ENCODE measurements around the gene BTBD16. TPM values are rescaled to one million over a fixed set of nuclear protein-coding genes. Genes with fewer than 3 reads are reported as not detected.

BTBD16 gene
- total RNA-seq, 3 donors from 2014 or later, result 0.29 TPM; not detected in 2

DNA sequence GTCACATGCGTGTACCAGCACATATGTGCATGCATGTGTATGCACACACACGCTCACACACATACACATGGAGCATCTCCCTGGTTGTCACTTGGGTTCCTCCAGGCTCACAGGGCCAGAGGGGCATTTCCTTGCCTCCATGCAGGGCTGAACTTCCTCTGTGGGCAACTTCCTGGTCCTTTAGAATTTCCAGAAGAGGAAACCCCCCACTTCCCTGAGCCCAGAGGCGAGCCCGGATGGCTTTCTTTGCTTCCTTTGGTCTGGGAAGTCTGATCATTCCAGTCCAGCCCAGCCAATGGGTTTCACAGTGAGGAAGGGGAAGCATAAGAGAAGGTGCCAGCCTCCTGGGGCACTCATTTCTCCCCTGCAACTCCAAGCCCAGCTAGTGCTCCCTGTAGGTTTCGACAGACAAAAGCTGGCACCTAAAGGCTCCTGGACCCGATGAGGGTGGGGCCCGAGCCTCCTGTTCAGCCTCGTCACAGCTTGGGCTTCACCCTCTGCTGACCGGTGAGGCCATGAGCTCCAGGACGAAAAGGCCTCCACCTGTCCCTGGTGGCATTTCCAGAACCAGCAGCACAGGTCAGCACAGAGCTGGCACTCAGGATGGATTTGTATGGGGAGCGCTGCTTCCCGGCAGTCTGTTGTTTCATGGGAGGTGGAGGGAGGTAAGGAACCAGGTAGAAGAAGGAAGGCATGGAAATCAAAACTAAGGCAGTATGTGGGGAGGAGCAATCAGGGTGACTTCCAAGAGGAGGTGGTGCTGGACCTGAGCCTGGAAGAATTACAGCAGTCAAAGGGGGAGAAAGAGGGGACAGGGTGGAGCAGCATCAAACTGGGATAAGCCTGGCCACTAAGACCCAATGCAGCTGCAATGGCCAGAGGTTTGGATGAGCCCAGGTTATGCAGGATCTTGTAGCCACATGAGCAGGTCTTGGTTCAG lies 23.7 kb downstream of the BTBD16 start:
- DNase-seq (ENCODE audit: low spot score in 2 of 2), result no peak
- no peak overlapping the region for H3K4me3 ChIP-seq
- no peaks in the 10 kb centered on the region for H3K4me1 ChIP-seq
- H3K9me3 ChIP-seq, result no peaks in the 10 kb centered on the region
- no peak for TF ChIP-seq POLR2A (IDR thresholded peaks at IDR 0.05)
- TF ChIP-seq POLR2AphosphoS5 (IDR thresholded peaks at IDR 0.05), result no peak
- TF ChIP-seq, protein P1, sequence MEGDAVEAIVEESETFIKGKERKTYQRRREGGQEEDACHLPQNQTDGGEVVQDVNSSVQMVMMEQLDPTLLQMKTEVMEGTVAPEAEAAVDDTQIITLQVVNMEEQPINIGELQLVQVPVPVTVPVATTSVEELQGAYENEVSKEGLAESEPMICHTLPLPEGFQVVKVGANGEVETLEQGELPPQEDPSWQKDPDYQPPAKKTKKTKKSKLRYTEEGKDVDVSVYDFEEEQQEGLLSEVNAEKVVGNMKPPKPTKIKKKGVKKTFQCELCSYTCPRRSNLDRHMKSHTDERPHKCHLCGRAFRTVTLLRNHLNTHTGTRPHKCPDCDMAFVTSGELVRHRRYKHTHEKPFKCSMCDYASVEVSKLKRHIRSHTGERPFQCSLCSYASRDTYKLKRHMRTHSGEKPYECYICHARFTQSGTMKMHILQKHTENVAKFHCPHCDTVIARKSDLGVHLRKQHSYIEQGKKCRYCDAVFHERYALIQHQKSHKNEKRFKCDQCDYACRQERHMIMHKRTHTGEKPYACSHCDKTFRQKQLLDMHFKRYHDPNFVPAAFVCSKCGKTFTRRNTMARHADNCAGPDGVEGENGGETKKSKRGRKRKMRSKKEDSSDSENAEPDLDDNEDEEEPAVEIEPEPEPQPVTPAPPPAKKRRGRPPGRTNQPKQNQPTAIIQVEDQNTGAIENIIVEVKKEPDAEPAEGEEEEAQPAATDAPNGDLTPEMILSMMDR (IDR thresholded peaks at IDR 0.05), result no peak
- intact Hi-C loops (cut with DNase I; ENCODE audit: low total_unique reads), result loop anchor here (10.0 kb wide), 1 partner anchor 270 kb away; the partner anchor contains the start of gene DMBT1
- no peaks in the 10 kb centered on the region for H3K27me3 ChIP-seq
- no peaks in the 10 kb centered on the region for H3K36me3 ChIP-seq
- no peak overlapping the region for H3K27ac ChIP-seq

DNA sequence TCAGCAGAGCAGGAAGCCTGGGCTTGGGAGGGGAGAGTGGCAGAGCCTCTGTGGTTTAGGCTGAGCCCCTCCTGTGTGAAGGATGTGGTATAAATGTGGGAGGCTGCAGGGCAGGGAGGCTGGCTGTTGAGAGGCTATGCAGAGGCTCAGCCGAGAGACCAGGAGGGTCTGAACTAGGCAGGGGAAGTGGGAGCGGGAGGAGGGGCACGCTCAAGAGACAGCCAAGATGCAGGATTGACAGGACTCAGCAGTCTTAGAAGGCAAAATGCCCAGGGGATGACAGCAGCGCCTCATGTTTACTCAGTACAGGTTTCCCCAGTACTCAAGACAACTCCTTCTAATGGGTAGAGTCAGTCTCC lies 24.3 kb downstream of the BTBD16 start:
- intact Hi-C loops (cut with DNase I; ENCODE audit: low total_unique reads), result loop anchor here (10.0 kb wide), 1 partner anchor 269 kb away; the partner anchor contains the start of gene DMBT1
- Histone ChIP-seq H3K9me3 (no peaks in the 10 kb centered on the region), H3K4me1 (no peaks in the 10 kb centered on the region), H3K27me3 (no peaks in the 10 kb centered on the region), H3K27ac (no peak overlapping the region), H3K4me3 (no peak overlapping the region), H3K36me3 (no peaks in the 10 kb centered on the region)
- TF ChIP-seq, protein P1 (IDR thresholded peaks at IDR 0.05), result no peak
- TF ChIP-seq POLR2A (IDR thresholded peaks at IDR 0.05) (no peak), POLR2AphosphoS5 (IDR thresholded peaks at IDR 0.05) (no peak)
- no peak for DNase-seq (ENCODE audit: low spot score in 2 of 2)

DNA sequence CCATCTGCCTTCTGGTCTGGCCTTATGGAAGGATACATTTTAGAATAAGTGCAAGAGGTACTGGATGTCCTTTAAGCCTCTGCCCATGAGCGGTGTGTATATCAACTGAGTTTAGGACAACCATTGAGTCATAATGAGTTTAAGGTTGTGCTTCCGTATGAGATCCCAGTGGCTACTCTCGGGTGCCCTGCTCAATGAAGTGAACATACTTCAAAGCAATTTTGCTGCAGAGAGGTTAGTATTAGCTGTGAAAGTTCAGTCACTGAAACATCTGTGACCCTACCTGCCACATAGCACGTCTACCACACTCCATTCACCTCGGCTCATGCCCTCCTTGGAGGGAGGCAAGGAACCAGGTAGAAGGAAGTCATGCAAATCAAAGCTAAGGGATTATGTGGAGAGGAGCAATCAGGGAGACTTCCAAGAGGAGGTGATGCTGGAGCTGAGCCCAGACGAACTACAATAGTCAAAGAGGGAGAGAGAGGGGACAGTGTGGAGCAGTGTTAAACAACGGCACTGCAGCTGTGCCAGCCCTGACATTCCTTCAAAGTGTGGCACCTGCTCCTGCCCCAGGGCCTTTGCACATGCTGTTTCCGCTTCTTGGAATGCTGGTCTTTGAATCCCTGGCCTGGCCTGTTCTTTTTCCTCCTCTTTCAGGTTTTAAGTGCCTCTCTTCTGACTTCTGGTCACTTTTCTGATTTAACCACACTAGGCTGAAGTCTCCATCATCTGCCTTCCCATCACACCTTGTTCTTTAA lies 25.4 kb downstream of the BTBD16 start:
- H3K27me3 ChIP-seq, result no peaks in the 10 kb centered on the region
- H3K27ac ChIP-seq, result no peak overlapping the region
- no peak for DNase-seq (ENCODE audit: low spot score in 2 of 2)
- intact Hi-C loops (cut with DNase I; ENCODE audit: low total_unique reads), result loop anchor here (10.0 kb wide), 1 partner anchor 268 kb away; the partner anchor contains the start of gene DMBT1
- H3K4me1 ChIP-seq, result no peaks in the 10 kb centered on the region
- TF ChIP-seq POLR2AphosphoS5 (IDR thresholded peaks at IDR 0.05) (no peak), POLR2A (IDR thresholded peaks at IDR 0.05) (no peak)
- TF ChIP-seq, protein P1 (IDR thresholded peaks at IDR 0.05), result no peak
- H3K36me3 ChIP-seq, result no peaks in the 10 kb centered on the region
- no peak overlapping the region for H3K4me3 ChIP-seq
- no peaks in the 10 kb centered on the region for H3K9me3 ChIP-seq

DNA sequence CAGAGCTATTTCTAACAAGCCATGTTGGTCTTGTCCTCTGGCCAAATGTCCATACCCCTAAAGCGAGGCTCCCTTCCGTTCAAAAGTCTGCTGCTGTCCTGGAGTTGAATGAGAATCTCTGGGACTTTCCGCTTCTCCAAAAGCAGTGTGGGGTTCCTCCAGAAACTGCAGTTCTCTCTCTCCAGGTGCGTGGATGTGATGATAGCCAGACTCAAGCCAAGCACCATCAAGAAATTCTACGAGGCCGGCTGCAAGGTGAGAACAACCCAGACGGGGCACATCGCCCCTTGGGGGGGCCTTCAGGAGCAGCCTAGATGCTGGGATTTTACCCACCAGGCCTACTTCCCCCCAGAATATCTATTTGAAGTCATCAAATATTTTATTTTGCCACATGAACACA lies 26.5 kb downstream of the BTBD16 start:
- Histone ChIP-seq H3K36me3 (no peaks in the 10 kb centered on the region), H3K4me3 (no peak overlapping the region), H3K4me1 (no peaks in the 10 kb centered on the region), H3K27ac (no peak overlapping the region), H3K9me3 (no peaks in the 10 kb centered on the region), H3K27me3 (no peaks in the 10 kb centered on the region)
- TF ChIP-seq POLR2A (IDR thresholded peaks at IDR 0.05), result no peak
- TF ChIP-seq, protein P1 (IDR thresholded peaks at IDR 0.05), result no peak
- DNase-seq (ENCODE audit: low spot score in 2 of 2), result no peak
- intact Hi-C loops (cut with DNase I; ENCODE audit: low total_unique reads), result loop anchor here (10.0 kb wide), 1 partner anchor 267 kb away; the partner anchor contains the start of gene DMBT1

All from breast epithelium (tissue), 4 donors.